HFFc6 (cell line): ENCODE data around the gene OTX1. TPM values are rescaled to one million over a fixed set of nuclear protein-coding genes. Genes with fewer than 3 reads are reported as not detected.

Experiments
- DNase-seq: peaks from one replicate; pipeline ENCODE4 v3.0.0-alpha.2; 2018
- H3K27ac Mint-ChIP-seq: 2 replicates; pipeline ENCODE4 v1.8.0; 2020; ENCODE audit warnings: mild to moderate bottlenecking, mixed read lengths
- H3K27me3 Mint-ChIP-seq: 2 replicates; pipeline ENCODE4 v1.8.0; 2021; ENCODE audit warnings: mild to moderate bottlenecking, moderate library complexity, mixed read lengths; ENCODE audit not compliant: insufficient read depth
- H3K36me3 Mint-ChIP-seq: 2 replicates; pipeline ENCODE4 v1.8.0; 2021; ENCODE audit warnings: low read depth, mixed read lengths
- H3K4me1 Mint-ChIP-seq: 2 replicates; pipeline ENCODE4 v1.8.0; 2020; ENCODE audit warnings: low read depth, mixed read lengths
- H3K4me3 Mint-ChIP-seq: 2 replicates; pipeline ENCODE4 v1.8.0; 2020; ENCODE audit warnings: mild to moderate bottlenecking, moderate library complexity, mixed read lengths
- H3K9me3 Mint-ChIP-seq: 2 replicates; pipeline ENCODE4 v1.8.0; 2020; ENCODE audit warnings: mild to moderate bottlenecking, mixed read lengths
- long read RNA-seq: library from polyadenylated mRNA; unstranded; transcript quantifications from one replicate; pipeline ENCODE4 v2.0.0, GENCODE V29; 2019
- total RNA-seq, 6 experiments: library from RNA; stranded (reverse); fragmentation: NEBNext Ultra II Directional; extraction: Animal tissue kit (Norgen Biotek cat#: 25700); gene quantifications; 2 replicates in 1 of 6; 3 replicates in 5 of 6; pipeline ENCODE4 v1.2.3, GENCODE V29; 2021
- TF ChIP-seq, protein P1 (sequence below): fragments of 200-600 bp; sonication (generic); IDR thresholded peaks from 2 replicates; pipeline ENCODE4 v1.5.0; 2021; ENCODE audit warnings: antibody characterized with exemption, mild to moderate bottlenecking

OTX1 gene
- under 1 TPM; 0.41 to 0.61 (median 0.53) TPM for total RNA-seq
- long read RNA-seq, result 0 reads

DNA sequence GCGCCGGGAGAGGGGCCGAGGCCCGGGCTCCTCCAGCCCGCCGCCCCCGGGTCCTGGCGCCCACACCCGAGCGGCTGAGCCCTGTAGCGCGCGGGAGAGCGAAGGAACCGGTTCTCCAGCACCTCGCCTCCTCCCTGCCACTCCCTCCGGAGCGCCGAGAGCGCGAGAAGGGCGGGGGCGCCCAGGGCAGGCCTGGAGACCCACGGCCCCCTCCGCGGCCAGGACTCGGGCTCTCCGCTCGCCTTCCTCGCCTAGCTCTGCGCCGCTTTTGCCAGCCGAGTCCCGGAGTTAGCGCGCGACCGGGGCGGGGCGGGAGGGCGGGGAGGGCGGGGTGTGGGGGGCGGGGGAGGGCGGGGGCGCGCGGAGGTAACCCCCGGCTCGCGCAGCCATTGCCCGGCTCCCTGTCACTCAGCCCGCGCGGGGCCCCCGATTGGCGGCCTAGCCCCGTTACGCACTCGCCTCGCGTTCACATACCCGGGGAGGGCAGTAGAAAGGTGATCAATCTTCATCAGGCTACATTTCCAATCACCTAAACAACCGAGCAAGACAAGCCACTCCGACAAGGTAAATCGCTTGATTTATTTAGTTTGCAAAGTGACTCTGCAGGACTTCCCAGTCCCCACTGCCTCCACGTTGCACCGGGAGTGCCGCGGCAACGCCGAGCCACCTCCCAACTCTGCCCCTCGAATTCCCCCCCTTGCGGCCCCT, at the start of gene OTX1:
Gene OTX1 (plus strand): TSS at position 497 of the 708 bp plus-strand sequence. CDS start 2,161 bp downstream, outside the sequence.
- Mint-ChIP-seq H3K27me3 (peaks cover 18% of the 10 kb centered on the region), H3K4me3 (peak within 1 kb of the TSS; percentile 89), H3K9me3 (peaks cover 16% of the 10 kb centered on the region), H3K27ac (no peak within 1 kb of the TSS; the same call in 1 of the 2 replicates), H3K4me1 (peaks cover 13% of the 10 kb centered on the region), H3K36me3 (peaks cover 37% of the 10 kb centered on the region)
- peak; percentile 43 for DNase-seq
- TF ChIP-seq, protein P1, sequence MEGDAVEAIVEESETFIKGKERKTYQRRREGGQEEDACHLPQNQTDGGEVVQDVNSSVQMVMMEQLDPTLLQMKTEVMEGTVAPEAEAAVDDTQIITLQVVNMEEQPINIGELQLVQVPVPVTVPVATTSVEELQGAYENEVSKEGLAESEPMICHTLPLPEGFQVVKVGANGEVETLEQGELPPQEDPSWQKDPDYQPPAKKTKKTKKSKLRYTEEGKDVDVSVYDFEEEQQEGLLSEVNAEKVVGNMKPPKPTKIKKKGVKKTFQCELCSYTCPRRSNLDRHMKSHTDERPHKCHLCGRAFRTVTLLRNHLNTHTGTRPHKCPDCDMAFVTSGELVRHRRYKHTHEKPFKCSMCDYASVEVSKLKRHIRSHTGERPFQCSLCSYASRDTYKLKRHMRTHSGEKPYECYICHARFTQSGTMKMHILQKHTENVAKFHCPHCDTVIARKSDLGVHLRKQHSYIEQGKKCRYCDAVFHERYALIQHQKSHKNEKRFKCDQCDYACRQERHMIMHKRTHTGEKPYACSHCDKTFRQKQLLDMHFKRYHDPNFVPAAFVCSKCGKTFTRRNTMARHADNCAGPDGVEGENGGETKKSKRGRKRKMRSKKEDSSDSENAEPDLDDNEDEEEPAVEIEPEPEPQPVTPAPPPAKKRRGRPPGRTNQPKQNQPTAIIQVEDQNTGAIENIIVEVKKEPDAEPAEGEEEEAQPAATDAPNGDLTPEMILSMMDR, result no peak; the same call in 1 of the 2 replicates

GRCh38 chr2:63001576-63001975, 49.1 kb upstream of the OTX1 start:
- Mint-ChIP-seq H3K27ac (no peak overlapping the region), H3K4me3 (no peak overlapping the region), H3K27me3 (0 out of 2 replicates have a peak, but pooled peaks cover 2% of the 10 kb centered on the region), H3K36me3 (peaks cover 26% of the 10 kb centered on the region), H3K9me3 (no peaks in the 10 kb centered on the region), H3K4me1 (peaks cover 36% of the 10 kb centered on the region)
- DNase-seq, result no peak
- TF ChIP-seq, protein P1, result no peak

DNA sequence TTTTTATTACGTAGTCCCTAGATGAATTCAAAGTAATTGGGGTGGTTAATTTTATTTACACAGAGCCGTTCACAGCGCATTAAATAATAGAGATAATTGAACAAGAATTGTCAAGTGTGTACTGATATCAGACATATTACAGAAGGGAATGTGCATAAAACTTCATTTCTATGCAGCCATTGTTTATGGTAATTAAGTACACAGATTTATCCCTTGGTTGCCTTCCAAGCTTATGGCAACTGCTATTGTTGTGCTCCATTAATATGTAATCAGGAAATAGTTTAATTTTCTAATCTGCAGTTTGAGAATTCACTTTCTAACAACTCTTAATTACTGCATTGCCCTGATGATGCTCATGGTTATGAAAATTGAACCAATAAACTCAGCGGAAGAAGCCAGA, 47.3 kb upstream of the OTX1 start:
- Mint-ChIP-seq H3K27ac (no peak overlapping the region), H3K4me3 (no peak overlapping the region), H3K4me1 (peaks cover 34% of the 10 kb centered on the region), H3K36me3 (peaks cover 19% of the 10 kb centered on the region), H3K9me3 (no peaks in the 10 kb centered on the region), H3K27me3 (0 out of 2 replicates have a peak, but pooled peaks cover 2% of the 10 kb centered on the region)
- no peak for DNase-seq
- TF ChIP-seq, protein P1, result no peak

- Mint-ChIP-seq H3K27ac (no peak overlapping the region), H3K36me3 (peaks cover 3% of the 10 kb centered on the region; the same call in 1 of the 2 replicates), H3K4me1 (peaks cover 16% of the 10 kb centered on the region), H3K9me3 (no peaks in the 10 kb centered on the region), H3K4me3 (no peak overlapping the region), H3K27me3 (no peaks in the 10 kb centered on the region)
- TF ChIP-seq, protein P1, result no peak
- no peak for DNase-seq
These were observed 42.7 kb upstream of the OTX1 start for GRCh38 chr2:63007813-63008458.

DNA sequence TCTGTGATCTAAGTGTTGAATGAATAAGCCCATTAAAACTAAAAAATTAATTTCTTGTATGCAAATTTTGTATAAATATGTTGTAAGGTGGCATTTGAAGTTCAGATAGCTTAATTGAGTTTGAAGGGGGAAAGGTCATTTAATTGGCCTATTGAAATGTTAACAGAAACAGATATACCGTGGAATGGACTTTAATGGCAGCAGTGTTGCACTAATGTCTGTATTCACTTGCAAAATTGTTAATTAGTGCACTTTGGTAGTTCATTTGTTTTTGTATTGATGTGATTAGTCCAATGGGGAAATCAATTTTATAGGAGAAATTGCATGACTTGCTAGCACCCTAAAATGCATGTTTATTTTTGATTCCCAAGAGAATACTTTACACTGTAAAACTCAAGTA, 41.8 kb upstream of the OTX1 start:
- TF ChIP-seq, protein P1, result no peak
- peaks cover 22% of the 10 kb centered on the region for H3K4me1 Mint-ChIP-seq
- H3K4me3 Mint-ChIP-seq, result no peak overlapping the region
- no peaks in the 10 kb centered on the region for H3K9me3 Mint-ChIP-seq
- no peak overlapping the region for H3K27ac Mint-ChIP-seq
- no peaks in the 10 kb centered on the region for H3K27me3 Mint-ChIP-seq
- DNase-seq, result no peak
- peaks cover 3% of the 10 kb centered on the region; the same call in 1 of the 2 replicates for H3K36me3 Mint-ChIP-seq
